Mesenchymal stem cell (in vitro differentiated cells and primary cell): ENCODE data around the gene KCNJ8.

Experiments
- DNase-seq: peaks from one replicate; pipeline ENCODE4 v3.0.0-alpha.2; 2013
- H2AFZ ChIP-seq: one replicate; pipeline ENCODE4 v1.6.1; 2013; ENCODE audit warnings: low read depth, mild to moderate bottlenecking, control low read depth, inconsistent platforms, low read length, moderate library complexity
- H2AK5ac ChIP-seq: 2 replicates; pipeline ENCODE4 v1.6.1; 2013; ENCODE audit warnings: low read length, moderate library complexity, mild to moderate bottlenecking, inconsistent platforms; ENCODE audit not compliant: severe bottlenecking
- H2BK120ac ChIP-seq: one replicate; pipeline ENCODE4 v1.6.1; 2013; ENCODE audit warnings: low read depth, mild to moderate bottlenecking, inconsistent platforms, low read length, moderate library complexity
- H2BK12ac ChIP-seq, 2 experiments: one replicate each; pipeline ENCODE4 v1.6.1; 2013; ENCODE audit warnings: inconsistent platforms in 2 of 2, low read length in 2 of 2, mild to moderate bottlenecking in 2 of 2, moderate library complexity in 2 of 2, control low read depth in 1 of 2
- H2BK15ac ChIP-seq: one replicate; pipeline ENCODE4 v1.6.1; 2013; ENCODE audit warnings: mild to moderate bottlenecking, low read depth, inconsistent platforms; ENCODE audit not compliant: poor library complexity, severe bottlenecking
- H2BK5ac ChIP-seq: 2 replicates; pipeline ENCODE4 v1.6.1; 2013; ENCODE audit warnings: low read depth, mild to moderate bottlenecking, low read length, control low read depth, inconsistent platforms; ENCODE audit not compliant: poor library complexity, severe bottlenecking
- H3K14ac ChIP-seq, 2 experiments: one replicate each; pipeline ENCODE4 v1.6.1; 2013; ENCODE audit warnings: inconsistent platforms in 2 of 2, low read length in 2 of 2, control low read depth in 1 of 2, mild to moderate bottlenecking in 1 of 2, moderate library complexity in 1 of 2
- H3K18ac ChIP-seq, 2 experiments: one replicate each; pipeline ENCODE4 v1.6.1; 2013; ENCODE audit warnings: inconsistent platforms in 2 of 2, low read length in 2 of 2, control low read depth in 1 of 2, low read depth in 1 of 2, mild to moderate bottlenecking in 1 of 2
- H3K23ac ChIP-seq, 2 experiments: one replicate each; pipeline ENCODE4 v1.6.1; 2013; ENCODE audit warnings: inconsistent platforms in 2 of 2, low read length in 2 of 2, mild to moderate bottlenecking in 2 of 2, moderate library complexity in 2 of 2, control low read depth in 1 of 2
- H3K27ac ChIP-seq: 2 replicates; pipeline ENCODE4 v1.5.1; 2013; ENCODE audit warnings: mild to moderate bottlenecking, moderate library complexity, low read length, control low read depth, inconsistent platforms; ENCODE audit not compliant: poor library complexity, severe bottlenecking
- H3K27me3 ChIP-seq, 2 experiments: 2 replicates each; pipeline versions ENCODE4 v1.6.1 to v1.7.0; 2013; ENCODE audit warnings: low read length in 2 of 2, mild to moderate bottlenecking in 2 of 2, moderate library complexity in 2 of 2, control low read depth in 1 of 2, inconsistent platforms in 1 of 2; ENCODE audit not compliant: control insufficient read depth in 1 of 2, insufficient read depth in 1 of 2
- H3K36me3 ChIP-seq, 2 experiments: 2 replicates each; pipeline versions ENCODE4 v1.6.1 to v1.7.0; 2013; ENCODE audit warnings: low read length in 2 of 2, control low read depth in 1 of 2, inconsistent platforms in 1 of 2, low read depth in 1 of 2, mild to moderate bottlenecking in 1 of 2; ENCODE audit not compliant: insufficient read depth in 2 of 2, control insufficient read depth in 1 of 2
- H3K4ac ChIP-seq, 2 experiments: one replicate each; pipeline ENCODE4 v1.6.1; 2013; ENCODE audit warnings: inconsistent platforms in 2 of 2, low read length in 2 of 2, mild to moderate bottlenecking in 2 of 2, moderate library complexity in 2 of 2, control low read depth in 1 of 2, low read depth in 1 of 2
- H3K4me1 ChIP-seq: 2 replicates; pipeline ENCODE4 v1.6.1; 2013; ENCODE audit warnings: low read depth, low read length, control low read depth; ENCODE audit not compliant: control insufficient read depth, insufficient read depth
- H3K4me2 ChIP-seq: 2 replicates; pipeline ENCODE4 v1.6.1; 2013; ENCODE audit warnings: low read length, mild to moderate bottlenecking, inconsistent platforms; ENCODE audit not compliant: poor library complexity, severe bottlenecking
- H3K4me3 ChIP-seq, 2 experiments: 2 replicates each; pipeline versions ENCODE4 v1.5.1 to v1.7.0; 2013; ENCODE audit warnings: low read length in 2 of 2, mild to moderate bottlenecking in 2 of 2, control low read depth in 1 of 2, low read depth in 1 of 2; ENCODE audit not compliant: insufficient read depth in 1 of 2
- H3K79me1 ChIP-seq: replicated peaks from 2 replicates; pipeline ENCODE4 v1.6.1; 2013; ENCODE audit warnings: mild to moderate bottlenecking, control low read depth, low read length, inconsistent platforms; ENCODE audit not compliant: poor library complexity, severe bottlenecking
- H3K9ac ChIP-seq: 2 replicates; pipeline ENCODE4 v1.7.0; 2013; ENCODE audit warnings: mild to moderate bottlenecking, low read length, moderate library complexity
- H3K9me3 ChIP-seq: 2 replicates; pipeline ENCODE4 v1.7.0; 2013; ENCODE audit warnings: mild to moderate bottlenecking, low read length; ENCODE audit not compliant: control insufficient read depth
- H4K8ac ChIP-seq: one replicate; pipeline ENCODE4 v1.6.1; 2013; ENCODE audit warnings: inconsistent platforms, mild to moderate bottlenecking, low read length, moderate library complexity
- H4K91ac ChIP-seq: one replicate; pipeline ENCODE4 v1.6.1; 2013; ENCODE audit warnings: mild to moderate bottlenecking, low read length, inconsistent platforms
- WGBS: methylation state at CpG from one replicate; pipeline ENCODE4 v1.1.7; 2013; ENCODE audit warnings: mixed read lengths; 5-methylcytosine and 5-hydroxymethylcytosine counted together

The KCNJ8 gene

DNA sequence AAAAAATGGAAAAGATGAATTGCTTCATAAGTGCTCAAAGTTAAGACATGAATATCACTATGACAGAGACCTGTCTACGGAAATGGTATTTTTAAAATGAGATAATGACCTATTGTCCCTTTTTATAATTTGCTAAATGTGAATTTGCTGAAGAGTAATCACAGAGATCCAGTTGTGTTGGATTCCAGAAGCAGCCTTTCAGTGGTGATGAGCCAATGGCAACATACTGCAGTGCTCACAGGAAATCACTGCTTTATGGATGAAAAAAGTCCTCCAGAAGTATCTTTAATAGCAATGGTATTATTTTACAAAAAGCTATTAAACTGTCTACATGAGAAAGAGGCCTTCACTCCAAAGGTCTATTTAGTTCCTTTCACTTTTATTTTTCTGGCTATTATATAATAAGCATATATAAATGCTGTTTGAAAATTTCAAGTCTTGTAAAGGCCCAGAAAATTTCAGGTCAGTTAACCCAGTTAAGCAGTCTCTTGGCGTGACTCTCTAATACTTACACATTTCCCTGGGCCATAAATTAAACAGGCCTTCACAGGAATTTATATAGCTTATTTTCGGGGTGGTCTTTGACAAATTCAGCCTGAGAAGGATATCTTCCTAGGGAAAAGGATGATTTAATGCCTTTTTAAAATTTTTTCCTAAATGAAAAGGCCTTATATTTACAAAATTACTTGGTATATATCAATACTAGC is 55.4 kb downstream of the KCNJ8 start:
- H3K9me3 ChIP-seq, result no peaks in the 10 kb centered on the region
- H2BK5ac ChIP-seq, result no peak overlapping the region
- H3K36me3 ChIP-seq, result no peaks in the 10 kb centered on the region
- H3K27ac ChIP-seq, result no peak overlapping the region
- H3K4me1 ChIP-seq, result no peaks in the 10 kb centered on the region
- H3K79me1 ChIP-seq, result no peaks in the 10 kb centered on the region
- no peak for DNase-seq
- no peak overlapping the region for H2BK12ac ChIP-seq
- no peak overlapping the region for H4K91ac ChIP-seq
- no peaks in the 10 kb centered on the region for H3K27me3 ChIP-seq
- 50% methylated on average over 1 of the region's 3 CpGs for WGBS
- H3K4me2 ChIP-seq, result no peak overlapping the region
- no peak overlapping the region for H2AK5ac ChIP-seq
- H3K4me3 ChIP-seq, result no peak overlapping the region
- H3K9ac ChIP-seq, result no peak overlapping the region
- no peak overlapping the region for H3K4ac ChIP-seq
- H2AFZ ChIP-seq, result no peak overlapping the region
- no peak overlapping the region for H3K18ac ChIP-seq
- no peak overlapping the region for H2BK15ac ChIP-seq
- H3K23ac ChIP-seq, result no peak overlapping the region
- H4K8ac ChIP-seq, result no peak overlapping the region
- H2BK120ac ChIP-seq, result no peak overlapping the region
- no peak overlapping the region for H3K14ac ChIP-seq

DNA sequence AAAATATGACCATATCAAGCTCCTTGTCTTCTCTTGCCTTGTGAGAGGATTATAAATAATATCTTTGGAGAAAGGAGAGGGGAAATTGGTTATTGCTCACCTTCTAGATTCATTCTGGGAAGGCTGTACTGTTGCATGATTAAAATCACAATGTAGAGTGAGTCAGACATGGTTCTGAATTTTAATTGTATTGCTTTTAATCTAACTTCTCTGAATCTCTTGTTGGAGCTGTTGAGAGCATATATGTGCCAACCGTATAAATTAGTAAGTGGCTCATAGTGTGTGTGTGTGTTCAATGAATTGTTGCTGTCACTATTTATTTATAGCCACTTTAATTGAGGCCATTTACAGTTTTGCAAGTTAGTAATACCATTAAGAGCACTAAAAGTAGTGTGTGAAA is 56.1 kb downstream of the KCNJ8 start:
- H4K91ac ChIP-seq, result no peak overlapping the region
- H3K18ac ChIP-seq, result no peak overlapping the region
- H3K9ac ChIP-seq, result no peak overlapping the region
- no peaks in the 10 kb centered on the region for H3K79me1 ChIP-seq
- WGBS, result 71% methylated on average over 1 of the region's 1 CpG
- no peak overlapping the region for H3K4ac ChIP-seq
- H3K4me3 ChIP-seq, result no peak overlapping the region
- no peaks in the 10 kb centered on the region for H3K27me3 ChIP-seq
- no peak overlapping the region for H2AK5ac ChIP-seq
- no peaks in the 10 kb centered on the region for H3K4me1 ChIP-seq
- H2BK12ac ChIP-seq, result no peak overlapping the region
- H3K23ac ChIP-seq, result no peak overlapping the region
- no peak overlapping the region for H3K14ac ChIP-seq
- no peak overlapping the region for H2BK15ac ChIP-seq
- H3K27ac ChIP-seq, result no peak overlapping the region
- no peaks in the 10 kb centered on the region for H3K36me3 ChIP-seq
- H3K9me3 ChIP-seq, result no peaks in the 10 kb centered on the region
- H2AFZ ChIP-seq, result no peak overlapping the region
- no peak for DNase-seq
- no peak overlapping the region for H3K4me2 ChIP-seq
- H2BK5ac ChIP-seq, result no peak overlapping the region
- H4K8ac ChIP-seq, result no peak overlapping the region
- no peak overlapping the region for H2BK120ac ChIP-seq

DNA sequence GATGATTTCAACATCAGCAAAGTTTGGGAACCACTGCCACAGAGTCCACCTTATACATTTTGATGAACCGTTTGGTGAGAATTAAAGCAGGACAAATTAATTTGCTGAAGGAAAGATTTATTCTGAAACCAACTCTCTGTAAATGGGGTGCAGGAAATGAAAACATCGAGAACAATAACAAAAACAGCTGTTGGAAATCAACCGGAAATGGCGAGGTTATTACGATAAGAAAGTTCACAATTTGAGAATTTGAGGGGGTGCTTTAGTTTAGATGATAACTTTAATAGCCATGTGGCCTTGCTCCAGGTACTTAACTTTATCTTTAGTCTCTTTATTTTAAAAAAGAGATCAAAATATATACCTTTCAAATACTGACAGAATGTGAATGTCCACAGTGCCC is 56.7 kb downstream of the KCNJ8 start:
- H3K23ac ChIP-seq, result no peak overlapping the region

DNA sequence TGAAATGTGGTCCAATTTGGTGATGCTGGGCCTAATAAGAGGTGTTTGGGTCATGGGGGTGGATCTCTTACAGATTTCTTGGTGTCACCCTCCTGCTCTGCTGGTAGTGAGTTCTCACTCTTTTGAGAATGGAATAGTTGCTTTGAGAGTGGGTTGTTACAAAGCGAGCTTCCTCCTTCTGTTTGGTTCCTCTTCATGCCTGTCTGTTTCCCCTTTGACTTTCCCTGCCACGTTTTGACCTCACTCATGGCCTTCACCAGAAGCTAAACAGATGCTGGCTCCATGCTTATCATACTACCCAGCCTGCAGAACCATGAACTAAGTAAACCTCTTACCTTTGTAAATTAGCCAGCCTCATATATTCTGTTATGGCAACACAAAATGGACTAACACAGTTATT is 59.1 kb downstream of the KCNJ8 start:
- H3K4me3 ChIP-seq, result no peak overlapping the region
- no peak overlapping the region for H2BK12ac ChIP-seq
- no peak overlapping the region for H2BK120ac ChIP-seq
- no peak overlapping the region for H4K8ac ChIP-seq
- no peaks in the 10 kb centered on the region for H3K36me3 ChIP-seq
- WGBS, result 37% methylated on average over 2 of the region's 2 CpGs
- no peak for DNase-seq
- no peak overlapping the region for H2BK15ac ChIP-seq
- H2AFZ ChIP-seq, result no peak overlapping the region
- no peak overlapping the region for H2AK5ac ChIP-seq
- no peak overlapping the region for H3K4me2 ChIP-seq
- no peaks in the 10 kb centered on the region for H3K4me1 ChIP-seq
- H3K9me3 ChIP-seq, result no peaks in the 10 kb centered on the region
- no peak overlapping the region for H4K91ac ChIP-seq
- H3K18ac ChIP-seq, result no peak overlapping the region
- no peak overlapping the region for H2BK5ac ChIP-seq
- no peak overlapping the region for H3K4ac ChIP-seq
- H3K23ac ChIP-seq, result no peak overlapping the region
- H3K14ac ChIP-seq, result no peak overlapping the region
- H3K79me1 ChIP-seq, result no peaks in the 10 kb centered on the region
- no peaks in the 10 kb centered on the region for H3K27me3 ChIP-seq
- H3K9ac ChIP-seq, result no peak overlapping the region
- H3K27ac ChIP-seq, result no peak overlapping the region

More for the DNA sequence above, 56.7 kb downstream of the KCNJ8 start:
- Histone ChIP-seq H3K14ac (no peak overlapping the region), H2AFZ (no peak overlapping the region), H3K4me3 (no peak overlapping the region), H3K27me3 (no peaks in the 10 kb centered on the region), H3K4me1 (no peaks in the 10 kb centered on the region), H2BK120ac (no peak overlapping the region), H3K4me2 (no peak overlapping the region), H3K18ac (no peak overlapping the region), H2BK15ac (no peak overlapping the region), H3K4ac (no peak overlapping the region), H2BK12ac (no peak overlapping the region), H3K79me1 (no peaks in the 10 kb centered on the region), H3K9ac (no peak overlapping the region), H3K27ac (no peak overlapping the region), H4K91ac (no peak overlapping the region), H3K36me3 (no peaks in the 10 kb centered on the region), H2BK5ac (no peak overlapping the region), H2AK5ac (no peak overlapping the region), H3K9me3 (no peaks in the 10 kb centered on the region), H4K8ac (no peak overlapping the region)
- no peak for DNase-seq
- WGBS, result 95% methylated on average over 5 of the region's 5 CpGs
